ENCODE data around the gene SLC17A9. TPM values are rescaled to one million over a fixed set of nuclear protein-coding genes. Genes with fewer than 3 reads are reported as not detected.
A peak's percentile ranks its signal among the peaks of the same experiment; 100 is the strongest.

SLC17A9 gene
- total RNA-seq, 2 experiments from 2014 or later = 49.7 to 52.1 TPM

- Mint-ChIP-seq H3K27ac (no peak overlapping the region), H3K4me1 (peaks cover 5% of the 10 kb centered on the region), H3K36me3 (no peaks in the 10 kb centered on the region), H3K9me3 (no peaks in the 10 kb centered on the region), H3K4me3 (no peak overlapping the region), H3K27me3 (peaks cover 72% of the 10 kb centered on the region)
- no peak for DNase-seq
Measured at GRCh38 chr20:63000036-63000435, 47.5 kb downstream of the SLC17A9 start.

- H3K27me3 Mint-ChIP-seq = peaks cover 80% of the 10 kb centered on the region
- no peak overlapping the region for H3K27ac Mint-ChIP-seq
- no peak for DNase-seq
- no peaks in the 10 kb centered on the region for H3K9me3 Mint-ChIP-seq
- peaks cover 5% of the 10 kb centered on the region for H3K4me1 Mint-ChIP-seq
- H3K36me3 Mint-ChIP-seq = no peaks in the 10 kb centered on the region
- no peak overlapping the region for H3K4me3 Mint-ChIP-seq
Measured at GRCh38 chr20:63000958-63001357, 48.4 kb downstream of the SLC17A9 start.

GRCh38 chr20:63002511-63002910 lies 50.0 kb downstream of the SLC17A9 start:
- H3K27me3 Mint-ChIP-seq = peaks cover 81% of the 10 kb centered on the region
- peaks cover 5% of the 10 kb centered on the region for H3K4me1 Mint-ChIP-seq
- no peaks in the 10 kb centered on the region for H3K9me3 Mint-ChIP-seq

GRCh38 chr20:63003546-63003945 lies 51.0 kb downstream of the SLC17A9 start:
- no peaks in the 10 kb centered on the region for H3K36me3 Mint-ChIP-seq
- peaks cover 81% of the 10 kb centered on the region for H3K27me3 Mint-ChIP-seq
- no peak for DNase-seq
- H3K4me3 Mint-ChIP-seq = no peak overlapping the region
- H3K4me1 Mint-ChIP-seq = peaks cover 8% of the 10 kb centered on the region
- no peaks in the 10 kb centered on the region for H3K9me3 Mint-ChIP-seq
- no peak overlapping the region for H3K27ac Mint-ChIP-seq

More at GRCh38 chr20:63002511-63002910, 50.0 kb downstream of the SLC17A9 start:
- Mint-ChIP-seq H3K4me3 (no peak overlapping the region), H3K27ac (no peak overlapping the region), H3K36me3 (no peaks in the 10 kb centered on the region)
- DNase-seq = no peak

- Mint-ChIP-seq H3K9me3 (no peaks in the 10 kb centered on the region), H3K27me3 (peaks cover 76% of the 10 kb centered on the region), H3K4me3 (no peak overlapping the region), H3K27ac (no peak overlapping the region), H3K36me3 (no peaks in the 10 kb centered on the region), H3K4me1 (peaks cover 11% of the 10 kb centered on the region)
- DNase-seq = no peak
Measured at GRCh38 chr20:63004607-63005364, 52.3 kb downstream of the SLC17A9 start.

- Mint-ChIP-seq H3K4me1 (peaks cover 17% of the 10 kb centered on the region), H3K27ac (no peak overlapping the region), H3K36me3 (no peaks in the 10 kb centered on the region), H3K4me3 (no peak overlapping the region), H3K9me3 (no peaks in the 10 kb centered on the region), H3K27me3 (peaks cover 69% of the 10 kb centered on the region)
- no peak for DNase-seq
Measured at GRCh38 chr20:63005365-63005861, 52.9 kb downstream of the SLC17A9 start.

GRCh38 chr20:63005862-63006539 lies 53.5 kb downstream of the SLC17A9 start:
- Mint-ChIP-seq H3K27ac (no peak overlapping the region), H3K9me3 (no peaks in the 10 kb centered on the region), H3K36me3 (no peaks in the 10 kb centered on the region), H3K4me3 (no peak overlapping the region), H3K27me3 (peaks cover 64% of the 10 kb centered on the region), H3K4me1 (peaks cover 18% of the 10 kb centered on the region)
- DNase-seq = peak; percentile 23

GRCh38 chr20:63006540-63007359 lies 54.2 kb downstream of the SLC17A9 start, which contains the start of gene BHLHE23:
Gene BHLHE23 (minus strand): TSS chr20:63006964. CDS start chr20:63006774, 190 bp downstream.
- H3K4me3 Mint-ChIP-seq = peak within 1 kb of the TSS; percentile 47
- no peaks in the 10 kb centered on the region for H3K36me3 Mint-ChIP-seq
- peaks cover 18% of the 10 kb centered on the region for H3K4me1 Mint-ChIP-seq
- peaks cover 59% of the 10 kb centered on the region for H3K27me3 Mint-ChIP-seq
- no peaks in the 10 kb centered on the region for H3K9me3 Mint-ChIP-seq
- no peak within 1 kb of the TSS for H3K27ac Mint-ChIP-seq
- peak; percentile 26 for DNase-seq

GRCh38 chr20:63007360-63007645 lies 54.8 kb downstream of the SLC17A9 start:
- Mint-ChIP-seq H3K9me3 (no peaks in the 10 kb centered on the region), H3K4me1 (peaks cover 18% of the 10 kb centered on the region)

GRCh38 chr20:63007646-63008488 lies 55.4 kb downstream of the SLC17A9 start:
- Mint-ChIP-seq H3K27ac (no peak overlapping the region), H3K4me3 (no peak overlapping the region), H3K9me3 (peaks cover 1% of the 10 kb centered on the region), H3K27me3 (peaks cover 54% of the 10 kb centered on the region), H3K36me3 (no peaks in the 10 kb centered on the region), H3K4me1 (peaks cover 18% of the 10 kb centered on the region)
- DNase-seq = no peak

More at GRCh38 chr20:63007360-63007645, 54.8 kb downstream of the SLC17A9 start:
- no peak overlapping the region for H3K4me3 Mint-ChIP-seq
- no peak for DNase-seq
- H3K27ac Mint-ChIP-seq = no peak overlapping the region
- no peaks in the 10 kb centered on the region for H3K36me3 Mint-ChIP-seq
- H3K27me3 Mint-ChIP-seq = peaks cover 55% of the 10 kb centered on the region

- Mint-ChIP-seq H3K36me3 (peaks cover 4% of the 10 kb centered on the region), H3K4me3 (no peak overlapping the region), H3K9me3 (peaks cover 8% of the 10 kb centered on the region), H3K27me3 (peaks cover 54% of the 10 kb centered on the region), H3K4me1 (peaks cover 18% of the 10 kb centered on the region), H3K27ac (no peak overlapping the region)
- DNase-seq = no peak
Measured at GRCh38 chr20:63008541-63009044, 56.1 kb downstream of the SLC17A9 start.

GRCh38 chr20:63009045-63009961 lies 56.8 kb downstream of the SLC17A9 start:
- Mint-ChIP-seq H3K36me3 (peaks cover 4% of the 10 kb centered on the region), H3K4me1 (peaks cover 15% of the 10 kb centered on the region), H3K27me3 (peaks cover 54% of the 10 kb centered on the region), H3K4me3 (peak overlapping the region; percentile 22), H3K27ac (no peak overlapping the region), H3K9me3 (peaks cover 14% of the 10 kb centered on the region)
- peak; percentile 83 for DNase-seq

GRCh38 chr20:63009988-63010769 lies 57.7 kb downstream of the SLC17A9 start:
- H3K9me3 Mint-ChIP-seq = peaks cover 16% of the 10 kb centered on the region
- peak overlapping the region; percentile 78 for H3K4me3 Mint-ChIP-seq
- DNase-seq = peak; percentile 81
- peaks cover 57% of the 10 kb centered on the region for H3K27me3 Mint-ChIP-seq
- H3K36me3 Mint-ChIP-seq = peaks cover 6% of the 10 kb centered on the region
- peak overlapping the region; percentile 57 for H3K27ac Mint-ChIP-seq
- H3K4me1 Mint-ChIP-seq = peaks cover 16% of the 10 kb centered on the region

Data from activated naive CD8-positive, alpha-beta T cell treated with anti-CD3 and anti-CD28 coated beads for 36 hours (primary cell).